HG03442 (cell line): ENCODE data around the gene VAX1.
"Not testable (repeated sequence)": the region's sequence is repeated elsewhere in the genome, so short reads cannot be mapped to it uniquely, and the experiment has no call there.

Experiments
- ATAC-seq: cut with Tn5 transposase; IDR thresholded peaks from one replicate; pipeline ENCODE4 v1.9.1; 2021; ENCODE audit warnings: mild to moderate bottlenecking, moderate library complexity; ENCODE audit not compliant: unreplicated experiment

Gene VAX1, protein sequence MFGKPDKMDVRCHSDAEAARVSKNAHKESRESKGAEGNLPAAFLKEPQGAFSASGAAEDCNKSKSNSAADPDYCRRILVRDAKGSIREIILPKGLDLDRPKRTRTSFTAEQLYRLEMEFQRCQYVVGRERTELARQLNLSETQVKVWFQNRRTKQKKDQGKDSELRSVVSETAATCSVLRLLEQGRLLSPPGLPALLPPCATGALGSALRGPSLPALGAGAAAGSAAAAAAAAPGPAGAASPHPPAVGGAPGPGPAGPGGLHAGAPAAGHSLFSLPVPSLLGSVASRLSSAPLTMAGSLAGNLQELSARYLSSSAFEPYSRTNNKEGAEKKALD

DNA sequence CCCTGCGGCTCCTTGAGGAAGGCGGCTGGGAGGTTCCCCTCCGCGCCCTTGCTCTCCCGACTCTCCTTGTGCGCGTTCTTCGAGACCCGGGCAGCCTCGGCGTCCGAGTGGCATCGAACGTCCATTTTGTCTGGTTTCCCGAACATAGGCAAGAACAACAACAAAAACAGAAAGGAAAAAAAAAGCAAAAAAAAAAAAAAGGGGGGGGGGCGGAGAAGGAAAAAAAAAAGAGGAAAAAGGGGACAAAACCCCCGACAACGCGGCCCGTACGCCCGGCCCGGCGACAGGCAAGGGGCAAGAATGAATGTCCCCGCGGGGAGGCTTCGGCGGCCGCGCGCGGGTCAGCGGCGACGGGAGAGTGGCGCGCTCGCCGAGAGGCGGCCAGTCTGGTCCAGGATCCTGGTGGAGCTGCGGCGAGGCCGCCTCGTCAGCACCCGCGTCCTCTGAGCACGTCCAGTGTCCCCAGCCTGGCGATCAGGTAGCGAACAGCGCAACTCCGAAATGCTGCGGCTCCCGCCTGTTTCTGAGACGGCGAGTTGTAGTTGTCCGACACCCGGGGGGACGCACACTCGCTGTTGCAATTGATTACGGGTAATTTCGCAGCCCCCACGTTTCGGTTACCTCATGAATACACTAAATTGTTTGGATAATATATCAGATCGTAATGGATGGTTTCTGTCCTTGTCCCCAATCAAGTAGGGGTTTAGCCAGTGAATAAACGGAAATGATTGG lies at the start of gene VAX1:
VAX1 (minus strand) TSS at position 360 of the 732 bp plus-strand sequence; CDS start at position 146, 214 bp downstream.
- ATAC-seq, result no peak

DNA sequence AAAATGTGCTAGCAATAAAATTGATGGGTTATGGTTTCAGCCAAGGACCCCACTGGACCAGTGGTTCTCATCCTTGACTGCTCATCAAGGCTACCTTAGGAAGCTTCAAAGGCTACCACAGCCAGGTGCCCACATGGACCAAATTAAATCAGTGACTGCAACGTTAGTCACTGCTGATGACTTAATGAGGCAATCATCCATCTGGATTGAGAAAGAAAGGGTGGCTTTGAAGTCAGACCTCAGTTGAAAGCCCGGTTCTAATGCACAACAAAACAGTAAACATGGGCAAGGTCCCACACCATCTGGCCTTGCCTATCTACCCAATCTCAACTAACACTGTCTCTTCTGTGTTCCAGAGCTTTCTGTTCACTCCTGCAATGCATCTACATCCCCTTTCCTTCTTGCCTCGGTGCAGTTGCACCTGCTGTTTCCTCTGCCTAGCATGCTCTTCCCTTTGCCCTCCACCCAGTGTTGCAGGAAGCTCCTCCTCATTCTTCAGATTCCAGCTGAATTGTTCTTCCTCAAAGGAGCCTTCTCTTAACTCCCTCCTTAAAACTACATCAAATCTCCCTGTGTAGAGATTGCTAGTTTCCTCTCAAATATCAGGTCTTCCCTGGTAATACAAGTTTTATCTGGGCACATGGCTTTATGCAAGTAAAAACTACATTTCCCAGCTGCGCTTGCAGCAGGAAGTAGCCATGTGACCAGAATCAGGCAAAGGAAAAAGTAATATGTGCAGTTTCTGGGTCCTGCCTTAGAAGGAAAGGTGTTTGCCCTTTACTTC lies 49.0 kb upstream of the VAX1 start:
- ATAC-seq, result no peak

DNA sequence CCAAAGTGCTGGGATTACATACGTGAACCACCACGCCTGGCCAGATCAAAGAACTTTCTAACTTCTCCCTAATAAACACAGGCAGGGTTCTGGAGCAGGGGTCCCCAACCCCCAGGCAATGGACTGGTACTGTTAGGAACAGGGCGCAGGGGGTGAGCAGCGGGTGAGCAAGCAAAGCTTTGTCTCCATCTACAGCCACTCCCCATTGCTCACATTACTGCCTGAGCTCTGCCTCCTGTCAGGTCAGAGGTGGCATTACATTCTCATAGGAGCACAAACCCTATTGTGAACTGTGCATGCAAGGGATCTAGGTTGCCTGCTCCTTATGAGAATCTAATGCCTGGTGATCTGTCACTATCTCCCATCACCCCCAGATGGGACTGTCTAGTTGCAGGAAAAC lies 47.7 kb upstream of the VAX1 start:
- not testable (repeated sequence) for ATAC-seq

DNA sequence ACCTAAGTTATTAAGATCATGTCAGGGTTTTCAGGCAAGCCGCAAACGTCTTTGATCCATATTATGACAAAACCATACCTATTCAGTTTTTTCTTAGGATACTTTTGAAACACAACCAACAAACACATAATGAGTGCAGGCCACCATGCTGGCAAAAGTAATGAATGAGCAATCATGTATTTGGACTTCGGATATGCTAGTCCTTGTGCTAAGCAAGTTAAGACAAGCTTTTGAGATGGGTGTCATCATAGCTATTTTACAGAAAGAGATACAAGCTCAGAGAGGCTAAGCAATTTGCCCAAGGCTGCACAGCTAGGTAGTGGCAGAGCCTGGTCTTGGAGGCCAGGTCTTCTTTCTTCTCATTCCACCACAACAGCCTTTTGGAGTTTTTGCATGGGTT lies 46.8 kb upstream of the VAX1 start:
- ATAC-seq, result no peak

DNA sequence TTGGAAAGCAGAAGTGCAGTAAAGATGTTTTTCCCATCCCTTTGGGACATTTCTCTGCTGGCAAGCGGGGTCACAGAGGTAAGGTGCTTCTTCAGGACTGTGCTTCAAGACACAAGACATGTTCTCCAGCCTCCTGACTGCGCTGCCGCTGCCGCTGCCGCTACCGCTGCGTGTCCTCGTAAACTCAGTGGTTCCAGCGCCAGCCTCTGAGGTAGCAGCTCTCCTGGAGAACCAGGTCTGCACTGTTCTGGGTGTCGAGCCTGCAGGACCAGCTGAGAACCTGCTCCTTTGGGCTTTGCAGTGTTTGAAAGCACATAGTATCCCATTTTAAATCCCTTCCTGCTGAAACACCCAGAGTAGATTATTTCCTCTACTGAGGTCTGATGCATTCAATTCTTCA lies 46.2 kb upstream of the VAX1 start:
- no peak for ATAC-seq

DNA sequence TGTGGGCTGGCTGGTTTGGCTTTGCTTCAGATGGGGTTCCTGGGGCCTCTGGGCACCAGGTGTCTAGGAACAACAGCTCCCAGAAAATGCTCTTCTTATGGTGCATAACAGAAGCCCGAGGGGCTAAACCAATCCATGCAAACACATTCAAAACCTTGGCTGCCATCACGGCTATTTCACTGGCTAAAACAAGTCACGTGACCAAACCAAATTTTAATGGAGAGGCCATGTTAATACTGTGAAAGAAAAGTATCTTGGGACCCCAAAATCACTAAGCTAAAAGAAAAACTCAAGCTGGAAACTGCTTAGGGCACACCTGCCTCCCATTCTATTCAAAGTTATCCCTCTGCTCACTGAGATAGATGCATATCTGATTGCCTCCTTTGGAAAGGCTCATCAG lies 40.1 kb upstream of the VAX1 start:
- no peak for ATAC-seq

DNA sequence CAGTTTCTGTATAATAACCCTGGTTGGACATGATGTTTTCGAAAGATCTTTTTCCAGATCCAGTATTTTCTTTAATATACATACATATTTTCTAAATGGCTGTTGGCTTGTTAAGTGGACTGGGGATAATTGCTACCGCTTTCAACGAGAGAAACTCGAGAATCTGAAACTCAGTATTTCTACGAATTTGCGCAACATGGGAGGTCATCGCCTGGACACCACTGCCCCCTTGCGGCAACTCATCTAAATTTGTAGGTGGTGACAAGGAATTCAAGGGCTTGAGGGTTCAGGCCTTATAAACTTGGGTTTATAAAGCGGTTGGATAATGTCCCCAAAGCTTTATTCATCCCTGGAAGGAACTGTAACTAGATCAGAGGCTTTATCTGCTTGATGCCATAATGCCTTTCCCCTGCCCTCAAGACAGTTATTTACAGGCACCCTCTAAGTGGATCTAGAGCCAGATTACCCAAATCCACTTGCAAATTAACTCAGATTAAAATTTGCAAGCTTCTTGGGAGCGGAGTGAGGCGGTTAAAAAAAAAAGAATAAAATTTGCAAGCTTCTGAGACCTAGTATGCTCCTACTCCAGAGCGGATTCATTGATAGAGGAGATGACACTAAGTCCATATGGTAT lies 37.9 kb upstream of the VAX1 start:
- peak; percentile 47 for ATAC-seq

DNA sequence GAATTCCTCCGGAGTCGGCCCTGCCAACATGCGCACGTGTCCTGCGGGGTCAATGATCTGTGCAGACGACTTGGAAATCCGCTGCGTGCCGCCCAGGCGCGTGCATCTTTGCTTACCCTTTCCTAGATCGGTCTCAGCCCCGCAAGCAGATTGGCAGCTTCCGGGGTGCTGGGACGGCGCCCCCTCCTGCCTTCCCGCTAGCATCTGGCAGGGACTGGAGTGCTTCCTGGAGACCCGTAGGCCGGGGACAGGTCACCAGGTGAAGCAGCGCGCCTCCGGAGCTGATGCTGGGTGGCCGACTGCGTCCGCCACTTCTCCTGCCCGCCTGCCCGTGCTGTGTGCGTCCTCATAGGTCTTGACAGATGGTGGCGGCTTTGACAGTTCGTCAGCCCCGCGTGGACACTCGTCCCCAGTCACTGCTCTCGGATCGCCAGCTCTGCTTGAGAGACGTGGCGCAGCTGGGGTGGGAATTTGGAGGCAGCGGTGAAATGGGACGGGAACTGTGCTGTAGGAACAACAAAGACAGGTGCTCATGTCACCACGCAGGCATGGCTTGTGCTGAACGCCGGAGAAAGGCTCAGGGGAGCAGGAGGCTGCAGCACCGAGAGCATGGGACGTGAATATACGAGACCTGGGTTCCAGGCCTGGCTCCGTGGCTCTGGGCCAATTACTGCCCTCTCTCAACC lies 37.3 kb upstream of the VAX1 start:
- ATAC-seq, result peak; percentile 28

DNA sequence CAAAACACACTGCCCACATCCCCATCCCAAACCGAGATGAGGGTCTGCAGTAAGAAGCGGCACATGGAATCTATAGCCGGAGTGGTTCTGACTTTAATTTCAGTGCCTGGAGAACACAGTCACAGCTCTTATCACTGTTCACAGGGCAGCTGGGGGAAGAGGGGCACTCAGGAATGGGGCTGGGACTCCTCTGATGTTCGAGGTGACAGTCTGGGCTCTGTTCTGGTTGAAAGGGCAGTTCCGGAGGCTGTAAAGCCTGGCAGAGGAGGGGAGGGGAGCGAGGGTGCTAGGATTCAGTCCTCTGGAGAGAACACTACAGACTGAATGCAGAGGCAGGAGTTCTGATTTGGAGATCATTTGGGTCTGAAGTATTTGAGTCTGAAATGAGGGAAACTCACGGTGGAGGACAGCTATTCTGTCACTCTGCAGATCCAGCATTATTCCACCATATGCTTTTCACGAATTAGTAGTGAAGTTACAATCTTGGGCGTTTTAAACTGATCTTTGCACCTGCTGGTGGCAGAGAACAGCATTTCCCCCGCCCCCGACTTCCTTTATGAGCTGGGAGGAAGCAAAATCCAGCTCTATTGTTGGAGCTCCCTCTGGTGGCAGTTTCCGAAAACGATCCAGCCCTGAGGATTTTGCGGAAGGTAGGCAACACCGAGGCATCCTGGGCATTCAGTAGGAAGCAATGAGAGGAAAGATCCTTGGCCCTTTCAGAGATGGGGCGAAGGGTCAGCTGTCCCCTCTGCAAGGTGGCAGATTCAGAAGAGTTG lies 36.6 kb upstream of the VAX1 start:
- ATAC-seq, result peak; percentile 80

DNA sequence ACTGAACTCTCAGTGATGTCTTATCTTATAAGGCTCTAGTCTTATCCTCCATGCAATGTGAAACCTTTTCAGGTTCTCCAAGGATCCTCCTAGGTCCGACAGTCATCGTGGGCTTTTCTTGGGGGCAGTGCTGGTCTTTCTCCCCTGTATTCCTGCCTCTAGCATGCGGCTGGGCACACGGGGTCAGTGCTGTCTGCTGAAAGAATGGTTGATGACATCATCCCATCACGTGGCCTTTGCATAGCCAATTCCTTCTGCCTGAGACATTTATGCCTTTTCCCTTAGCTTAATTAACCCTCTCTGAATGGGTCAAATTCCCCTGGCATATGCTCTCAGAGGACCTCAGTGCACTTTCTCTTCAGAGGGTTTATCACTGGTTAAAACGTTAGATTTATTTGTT lies 32.2 kb upstream of the VAX1 start:
- ATAC-seq, result no peak

DNA sequence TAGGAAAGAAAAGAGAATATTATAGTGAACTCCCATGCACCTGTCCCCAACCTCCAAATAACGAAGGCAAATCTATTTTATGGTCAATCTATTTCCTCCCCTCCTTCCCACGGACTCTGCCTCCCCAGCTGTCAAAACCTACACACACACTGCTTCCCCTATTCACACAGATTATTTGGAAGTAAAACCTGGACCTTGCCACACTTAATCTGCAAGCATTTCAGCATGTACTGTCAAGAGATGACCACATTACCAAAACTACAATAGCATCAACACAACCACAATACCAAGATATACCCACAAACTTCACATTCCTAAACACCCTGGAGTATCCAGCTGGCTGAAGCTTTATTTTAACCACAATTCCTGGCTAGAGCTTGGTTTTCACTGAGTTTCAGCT lies 31.4 kb upstream of the VAX1 start:
- no peak for ATAC-seq

DNA sequence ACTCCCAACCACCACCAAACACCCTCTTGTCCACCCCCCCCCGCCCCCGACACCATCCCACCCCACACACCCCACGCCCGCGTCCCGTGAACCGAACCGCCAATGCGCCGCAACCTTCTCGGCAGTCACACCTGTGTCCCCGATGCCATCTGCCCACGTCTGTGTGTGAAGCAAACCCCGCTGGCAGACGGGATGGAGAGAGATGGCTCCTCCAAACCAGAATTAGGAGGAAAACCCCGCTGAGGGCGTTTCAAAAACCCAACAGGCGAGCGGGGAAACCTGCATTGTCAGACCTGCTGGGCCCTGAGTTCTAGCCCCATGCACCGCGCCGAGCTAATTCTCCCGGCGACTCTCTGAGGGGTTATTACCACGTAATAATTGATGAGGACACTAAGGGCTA lies 30.7 kb upstream of the VAX1 start:
- no peak for ATAC-seq

DNA sequence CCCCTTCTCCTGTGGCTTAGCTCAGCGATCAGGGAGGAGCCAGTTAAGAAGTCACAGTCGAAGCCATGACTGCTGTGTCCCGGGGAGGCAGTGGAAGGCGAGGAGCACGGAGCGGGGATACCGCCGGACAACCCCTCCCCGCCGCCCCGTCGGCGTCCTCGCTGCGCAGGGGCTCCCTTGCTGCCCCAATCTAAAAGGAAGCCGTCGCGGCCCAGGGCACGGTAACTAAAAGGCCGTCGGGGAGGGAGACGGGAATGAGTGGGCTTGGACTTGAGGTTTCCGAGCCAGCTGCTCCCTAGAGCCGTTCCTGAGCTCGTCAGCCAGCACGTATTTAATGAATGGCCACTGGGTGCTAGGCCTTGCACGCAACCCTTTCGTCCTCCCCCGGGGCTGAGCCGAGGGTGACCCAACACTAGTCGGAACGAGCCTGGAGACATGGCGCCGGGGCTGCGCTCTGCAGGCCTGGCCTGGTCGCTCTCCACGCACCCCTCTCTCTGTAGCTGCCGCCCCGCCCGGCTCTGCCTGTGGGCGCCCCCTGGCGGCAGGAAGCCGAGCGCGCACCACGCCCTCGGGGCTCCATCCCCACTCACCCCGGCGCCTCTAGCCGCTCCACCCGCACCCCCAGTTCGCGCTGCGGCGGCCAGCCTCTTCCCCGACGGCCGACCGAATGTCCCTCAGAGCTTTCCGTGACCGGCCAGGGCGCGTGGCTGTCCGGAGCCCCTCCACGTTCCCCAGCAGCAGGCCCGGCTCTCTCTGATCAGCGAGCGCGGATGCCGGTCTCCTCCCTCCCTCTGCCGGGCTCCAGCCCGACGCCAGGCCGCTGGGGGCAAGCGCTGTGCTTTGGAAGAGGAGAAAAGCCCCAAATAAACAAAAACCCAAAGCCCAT lies 30.0 kb upstream of the VAX1 start:
- peak; percentile 86 for ATAC-seq

DNA sequence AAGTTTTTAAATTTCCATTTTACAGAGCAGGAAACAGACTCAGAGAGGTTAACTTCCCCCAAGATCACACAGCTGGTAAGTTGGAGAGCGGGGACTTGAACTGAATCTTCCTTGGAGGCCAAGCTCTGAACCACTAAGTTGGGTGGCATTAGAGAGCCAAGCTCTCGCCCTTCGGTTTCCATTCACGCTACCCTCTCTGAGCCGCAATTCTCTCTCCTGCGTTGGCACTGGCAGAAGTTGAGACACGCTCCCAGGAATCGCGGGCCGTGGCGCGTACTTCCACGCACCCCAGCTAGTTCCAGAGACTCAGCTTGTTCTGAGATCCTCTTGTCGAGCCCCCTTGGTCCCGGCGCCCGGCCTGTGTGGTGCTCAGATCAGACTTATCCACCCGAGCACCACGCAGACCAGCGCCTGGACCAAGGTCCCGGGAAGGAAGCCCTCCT lies 29.3 kb upstream of the VAX1 start:
- no peak for ATAC-seq

DNA sequence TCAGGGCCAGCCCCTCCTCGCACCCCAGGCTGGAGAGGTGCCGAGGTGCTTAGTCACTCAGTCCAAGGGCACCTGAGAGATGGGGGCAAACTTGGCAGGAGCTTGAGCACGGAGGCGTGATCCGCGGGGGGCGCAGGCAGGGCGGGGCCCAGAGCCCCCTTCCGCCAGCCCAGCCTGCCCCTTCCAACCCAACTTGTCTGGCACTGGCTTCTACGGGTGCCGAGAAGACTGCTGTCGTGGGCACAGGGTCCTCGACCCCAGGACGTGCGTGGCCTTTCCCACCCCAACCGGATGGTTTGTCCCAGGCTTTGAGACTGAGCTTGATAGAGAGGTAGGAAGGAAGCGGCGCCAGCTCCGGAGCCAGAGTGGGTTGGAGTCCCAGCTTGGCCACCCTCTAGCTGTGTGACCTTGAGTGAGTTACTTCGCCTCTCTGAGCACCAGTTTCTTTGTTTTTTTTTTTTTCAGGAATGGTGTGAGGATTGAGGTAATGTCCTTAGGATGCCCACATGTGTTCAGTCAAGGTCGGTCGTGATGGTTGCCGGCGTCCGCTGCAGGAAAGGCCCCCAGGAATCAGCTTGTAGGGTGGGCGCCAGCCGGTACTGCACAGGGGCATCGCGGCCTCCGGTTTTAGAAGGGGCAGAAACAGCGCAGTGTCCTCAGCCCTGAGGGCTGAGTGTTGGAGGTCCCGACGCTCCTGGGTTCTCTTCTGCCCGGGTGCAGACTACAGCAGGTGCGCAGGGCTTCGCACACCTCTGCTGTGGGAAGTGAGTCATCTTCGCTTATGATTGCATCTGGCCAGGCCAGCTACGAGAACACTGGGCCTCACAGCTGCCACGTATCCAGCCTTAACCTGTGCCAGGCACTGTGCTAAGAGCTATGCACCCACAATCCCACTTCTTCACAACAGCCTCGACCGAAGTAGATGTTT lies 28.6 kb upstream of the VAX1 start:
- no peak for ATAC-seq

DNA sequence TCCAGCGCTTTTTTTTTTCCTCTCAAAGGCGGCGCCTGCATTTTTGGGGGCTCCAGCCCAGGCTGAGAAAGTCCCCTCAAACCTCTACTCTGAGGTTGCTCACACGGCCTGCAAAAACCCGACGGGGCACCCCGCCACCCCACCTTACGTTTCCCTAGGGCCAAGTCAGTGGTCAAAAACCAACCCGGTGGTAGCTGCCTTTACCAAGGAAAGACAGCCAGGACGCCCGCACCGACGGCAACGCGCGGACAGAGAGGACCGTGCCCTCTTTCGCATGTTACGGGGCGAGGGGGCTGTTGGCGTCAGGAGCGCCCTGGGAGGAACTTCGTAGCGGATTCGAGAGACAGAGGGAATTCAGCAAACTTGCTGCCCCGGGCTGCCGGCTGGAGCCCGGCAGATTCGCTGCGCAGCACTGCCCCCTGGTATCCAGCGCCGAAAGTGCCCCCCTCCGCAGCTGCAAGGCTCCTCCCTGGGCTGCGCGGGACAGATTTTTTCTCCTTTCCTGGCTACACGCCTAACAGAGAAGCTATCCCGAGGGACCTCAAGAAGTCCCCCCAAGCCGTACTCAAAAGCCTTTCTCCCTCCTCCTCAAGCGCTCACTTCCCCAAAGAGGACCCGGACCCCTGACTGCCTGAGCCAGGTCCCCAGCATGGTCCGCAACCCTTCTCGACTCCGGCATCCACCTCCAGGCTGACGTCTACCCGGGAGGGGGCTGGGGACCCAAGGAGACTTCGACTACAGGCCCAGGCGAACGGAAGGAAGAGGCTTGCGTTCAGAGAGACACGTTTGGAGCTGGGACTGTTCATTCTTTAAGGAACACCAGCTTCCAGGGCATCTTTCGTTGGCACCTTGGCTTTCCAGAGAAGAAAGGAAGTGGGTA lies 27.7 kb upstream of the VAX1 start:
- ATAC-seq, result no peak
